Measurements from ENCODE around the gene CEPT1.
A peak's percentile ranks its signal among the peaks of the same experiment; 100 is the strongest.

DNA sequence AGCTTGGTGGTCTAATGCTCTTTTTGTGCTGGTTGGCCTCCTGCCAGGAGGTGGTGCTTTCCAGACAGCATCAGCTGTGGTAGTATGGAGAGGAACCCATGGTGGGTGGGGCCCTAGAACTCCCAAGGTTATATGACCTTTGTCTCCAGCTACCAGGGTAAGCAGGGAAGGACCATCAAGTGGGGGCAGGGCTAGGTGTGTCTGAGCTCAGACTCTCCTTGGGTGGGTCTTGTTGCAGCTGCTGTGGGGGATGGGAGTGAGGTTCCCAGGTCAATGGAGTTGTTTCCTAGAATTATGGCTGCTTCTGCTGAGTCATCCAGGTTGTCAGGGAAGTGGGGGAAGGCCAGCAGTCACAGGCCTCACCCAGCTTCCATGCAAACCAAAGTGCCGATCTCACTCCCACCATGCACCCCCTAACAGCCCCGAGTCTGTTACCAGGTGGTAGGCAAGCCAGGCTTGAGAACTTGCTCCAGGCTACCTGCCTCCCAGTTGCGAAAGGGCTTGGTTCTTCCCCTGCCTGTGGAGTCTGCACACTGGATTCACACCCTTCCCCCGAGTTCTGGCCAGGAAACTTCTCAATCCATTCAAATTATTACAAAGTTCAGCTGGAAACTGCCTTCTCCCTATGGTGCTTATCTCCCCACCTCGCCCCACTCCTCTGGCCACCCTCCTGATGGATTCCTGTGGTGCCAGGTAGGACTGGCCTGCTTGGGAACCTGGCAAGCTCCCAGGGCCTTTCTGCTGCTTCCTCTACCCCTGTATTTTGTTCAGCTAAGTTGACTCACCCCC is 38.0 kb upstream of the CEPT1 start:
- TF ChIP-seq EP300 (IDR thresholded peaks at IDR 0.05; ENCODE audit: borderline replicate concordance) (no peak), TEAD4 (IDR thresholded peaks at IDR 0.05) (no peak), FOXM1 (IDR thresholded peaks at IDR 0.05; ENCODE audit: borderline replicate concordance, low read depth) (no peak), RAD21 (IDR thresholded peaks at IDR 0.05; ENCODE audit: low read depth) (no peak), EGR1 (IDR thresholded peaks at IDR 0.05) (no peak), TAF1 (IDR thresholded peaks at IDR 0.05; ENCODE audit: low read depth) (no peak), CEBPB (IDR thresholded peaks at IDR 0.05) (0 out of 2 replicates have a peak, but pooled peaks have one; percentile 11), ZBTB7A (IDR thresholded peaks at IDR 0.05; ENCODE audit: low read depth) (no peak), YY1 (IDR thresholded peaks at IDR 0.05; ENCODE audit: low read depth) (no peak), NFIC (IDR thresholded peaks at IDR 0.05) (no peak), CREB1 (IDR thresholded peaks at IDR 0.05; ENCODE audit: low read depth) (no peak)
- TF ChIP-seq, protein P1, sequence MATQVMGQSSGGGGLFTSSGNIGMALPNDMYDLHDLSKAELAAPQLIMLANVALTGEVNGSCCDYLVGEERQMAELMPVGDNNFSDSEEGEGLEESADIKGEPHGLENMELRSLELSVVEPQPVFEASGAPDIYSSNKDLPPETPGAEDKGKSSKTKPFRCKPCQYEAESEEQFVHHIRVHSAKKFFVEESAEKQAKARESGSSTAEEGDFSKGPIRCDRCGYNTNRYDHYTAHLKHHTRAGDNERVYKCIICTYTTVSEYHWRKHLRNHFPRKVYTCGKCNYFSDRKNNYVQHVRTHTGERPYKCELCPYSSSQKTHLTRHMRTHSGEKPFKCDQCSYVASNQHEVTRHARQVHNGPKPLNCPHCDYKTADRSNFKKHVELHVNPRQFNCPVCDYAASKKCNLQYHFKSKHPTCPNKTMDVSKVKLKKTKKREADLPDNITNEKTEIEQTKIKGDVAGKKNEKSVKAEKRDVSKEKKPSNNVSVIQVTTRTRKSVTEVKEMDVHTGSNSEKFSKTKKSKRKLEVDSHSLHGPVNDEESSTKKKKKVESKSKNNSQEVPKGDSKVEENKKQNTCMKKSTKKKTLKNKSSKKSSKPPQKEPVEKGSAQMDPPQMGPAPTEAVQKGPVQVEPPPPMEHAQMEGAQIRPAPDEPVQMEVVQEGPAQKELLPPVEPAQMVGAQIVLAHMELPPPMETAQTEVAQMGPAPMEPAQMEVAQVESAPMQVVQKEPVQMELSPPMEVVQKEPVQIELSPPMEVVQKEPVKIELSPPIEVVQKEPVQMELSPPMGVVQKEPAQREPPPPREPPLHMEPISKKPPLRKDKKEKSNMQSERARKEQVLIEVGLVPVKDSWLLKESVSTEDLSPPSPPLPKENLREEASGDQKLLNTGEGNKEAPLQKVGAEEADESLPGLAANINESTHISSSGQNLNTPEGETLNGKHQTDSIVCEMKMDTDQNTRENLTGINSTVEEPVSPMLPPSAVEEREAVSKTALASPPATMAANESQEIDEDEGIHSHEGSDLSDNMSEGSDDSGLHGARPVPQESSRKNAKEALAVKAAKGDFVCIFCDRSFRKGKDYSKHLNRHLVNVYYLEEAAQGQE (IDR thresholded peaks at IDR 0.05; ENCODE audit: low read depth): no peak
- TF ChIP-seq, protein P2, sequence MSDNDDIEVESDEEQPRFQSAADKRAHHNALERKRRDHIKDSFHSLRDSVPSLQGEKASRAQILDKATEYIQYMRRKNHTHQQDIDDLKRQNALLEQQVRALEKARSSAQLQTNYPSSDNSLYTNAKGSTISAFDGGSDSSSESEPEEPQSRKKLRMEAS (IDR thresholded peaks at IDR 0.05): no peak
- TF ChIP-seq, protein P3, sequence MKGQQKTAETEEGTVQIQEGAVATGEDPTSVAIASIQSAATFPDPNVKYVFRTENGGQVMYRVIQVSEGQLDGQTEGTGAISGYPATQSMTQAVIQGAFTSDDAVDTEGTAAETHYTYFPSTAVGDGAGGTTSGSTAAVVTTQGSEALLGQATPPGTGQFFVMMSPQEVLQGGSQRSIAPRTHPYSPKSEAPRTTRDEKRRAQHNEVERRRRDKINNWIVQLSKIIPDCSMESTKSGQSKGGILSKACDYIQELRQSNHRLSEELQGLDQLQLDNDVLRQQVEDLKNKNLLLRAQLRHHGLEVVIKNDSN (IDR thresholded peaks at IDR 0.05): no peak
